Right lobe of liver (tissue), 6 donors: ENCODE results near the gene ZC2HC1C. TPM values are rescaled to one million over a fixed set of nuclear protein-coding genes. Genes with fewer than 3 reads are reported as not detected.

Experiments used
- ATAC-seq, 4 donors: fragments of 200-7000 bp; cut with Tn5 transposase; one replicate each; pipeline ENCODE4 v1.9.1; 2020; ENCODE audit warnings: mild to moderate bottlenecking in 4 of 4, moderate library complexity in 4 of 4
- DNase-seq, 3 donors: peaks; one replicate each; pipeline ENCODE4 v3.0.0-alpha.2; 2020
- H3K27ac ChIP-seq, 3 donors: fragments of 200-600 bp; one replicate each; pipeline ENCODE4 v1.8.0; 2022
- H3K27me3 ChIP-seq, 2 donors: fragments of 200-600 bp; one replicate each; pipeline ENCODE4 v1.8.0; 2022
- H3K36me3 ChIP-seq, 4 donors: fragments of 200-600 bp; sonication (generic) in 1 of 4; one replicate each; pipeline versions ENCODE4 v1.5.1 to v1.8.0; 2017 to 2022; ENCODE audit warnings: control low read depth in 1 of 4
- H3K4me1 ChIP-seq, 4 donors: fragments of 200-600 bp; sonication (generic) in 1 of 4; one replicate each; pipeline versions ENCODE4 v1.5.1 to v1.8.0; 2017 to 2022; ENCODE audit warnings: control low read depth in 1 of 4
- H3K4me3 ChIP-seq, 3 donors: fragments of 200-600 bp; one replicate each; pipeline ENCODE4 v1.8.0; 2022
- H3K9me3 ChIP-seq, 4 donors: fragments of 200-600 bp; sonication (generic) in 1 of 4; one replicate each; pipeline versions ENCODE4 v1.5.1 to v1.8.0; 2017 to 2022; ENCODE audit warnings: control low read depth in 1 of 4
- POLR2A ChIP-seq: fragments of 450-650 bp; IDR thresholded peaks from one replicate; pipeline ENCODE4 v1.6.1; 2017; ENCODE audit warnings: antibody characterized with exemption, mild to moderate bottlenecking
- WGBS: methylation state at CpG from one replicate; pipeline ENCODE4 v1.1.6; 2018; ENCODE audit warnings: low coverage, low lambda C conversion rate; ENCODE audit not compliant: insufficient coverage; ENCODE audit errors: missing lambda C conversion rate; 5-methylcytosine and 5-hydroxymethylcytosine counted together
- intact Hi-C, 2 donors: fragments of 100-400 bp; cut with DNase I; formaldehyde crosslinking; loops; one replicate each; pipeline versions ENCODE4 v1.11.2 to v1.14.1; 2022
- total RNA-seq, 6 experiments: library from RNA; depleted of rRNA in 2 of 6; stranded (reverse); fragments of >200 nt in 2 of 6; fragmentation: NEBNext Ultra II Directional in 3 of 6; extraction: Animal tissue kit (Norgen Biotek cat#: 25700) in 3 of 6; gene quantifications; one replicate each; pipeline versions ENCODE4 v1.1.0 to v1.2.4, GENCODE V29; 2016 to 2023
- TF ChIP-seq, protein P1 (sequence below), 4 donors: fragments of 200-600 bp in 3 of 4; fragments of 450-650 bp in 1 of 4; IDR thresholded peaks; one replicate each; pipeline versions ENCODE4 v1.5.1 to v1.8.0; 2016 to 2022; ENCODE audit warnings: antibody characterized with exemption in 4 of 4, mild to moderate bottlenecking in 2 of 4
- donor health status: DM: no; HTN: yes; CAD: no.
- donor health status: DM: no; HTN: no; CAD: no.
- donor health status: DM: no; HTN: no; CAD: no.
- donor health status: DM: no; HTN: yes; CAD: no.
- donor health status: DM: no; HTN: yes; CAD: no.

ZC2HC1C gene
- total RNA-seq, 6 experiments from 2014 or later: 2.1 to 9.6 (median 3.1) TPM

DNA sequence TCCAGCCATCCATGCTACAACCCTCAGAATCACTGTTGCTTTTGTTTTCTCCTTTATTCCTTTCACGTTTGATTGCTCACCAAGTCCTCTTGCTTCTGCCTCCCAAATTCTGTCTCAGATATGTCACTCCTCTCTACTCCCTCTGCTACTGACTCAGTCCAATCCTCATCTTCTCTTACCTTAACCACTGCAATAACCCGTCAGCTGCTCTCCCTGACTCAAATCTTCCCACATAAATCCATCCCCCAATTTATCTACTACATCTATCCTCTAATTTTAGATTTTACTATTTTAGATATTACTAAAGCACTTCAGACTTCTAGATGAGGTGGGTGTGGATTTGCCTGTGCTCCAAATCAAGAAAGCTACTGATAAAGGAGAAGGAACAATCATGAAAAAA is 43.6 kb upstream of the ZC2HC1C start:
- H3K4me3 ChIP-seq: no peak overlapping the region
- 83% methylated on average over 2 of the region's 2 CpGs for WGBS
- no peaks in the 10 kb centered on the region for H3K9me3 ChIP-seq
- DNase-seq (no peak), ATAC-seq (no peak)
- no peak for TF ChIP-seq POLR2A
- TF ChIP-seq, protein P1, sequence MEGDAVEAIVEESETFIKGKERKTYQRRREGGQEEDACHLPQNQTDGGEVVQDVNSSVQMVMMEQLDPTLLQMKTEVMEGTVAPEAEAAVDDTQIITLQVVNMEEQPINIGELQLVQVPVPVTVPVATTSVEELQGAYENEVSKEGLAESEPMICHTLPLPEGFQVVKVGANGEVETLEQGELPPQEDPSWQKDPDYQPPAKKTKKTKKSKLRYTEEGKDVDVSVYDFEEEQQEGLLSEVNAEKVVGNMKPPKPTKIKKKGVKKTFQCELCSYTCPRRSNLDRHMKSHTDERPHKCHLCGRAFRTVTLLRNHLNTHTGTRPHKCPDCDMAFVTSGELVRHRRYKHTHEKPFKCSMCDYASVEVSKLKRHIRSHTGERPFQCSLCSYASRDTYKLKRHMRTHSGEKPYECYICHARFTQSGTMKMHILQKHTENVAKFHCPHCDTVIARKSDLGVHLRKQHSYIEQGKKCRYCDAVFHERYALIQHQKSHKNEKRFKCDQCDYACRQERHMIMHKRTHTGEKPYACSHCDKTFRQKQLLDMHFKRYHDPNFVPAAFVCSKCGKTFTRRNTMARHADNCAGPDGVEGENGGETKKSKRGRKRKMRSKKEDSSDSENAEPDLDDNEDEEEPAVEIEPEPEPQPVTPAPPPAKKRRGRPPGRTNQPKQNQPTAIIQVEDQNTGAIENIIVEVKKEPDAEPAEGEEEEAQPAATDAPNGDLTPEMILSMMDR (IDR thresholded peaks at IDR 0.05): no peak
- no peaks in the 10 kb centered on the region for H3K4me1 ChIP-seq
- no peak overlapping the region for H3K27ac ChIP-seq
- no peaks in the 10 kb centered on the region for H3K27me3 ChIP-seq
- H3K36me3 ChIP-seq: peaks cover 0 to 21% (median 8%) of the 10 kb centered on the region in 4 donors
- intact Hi-C loops: no loop called here

DNA sequence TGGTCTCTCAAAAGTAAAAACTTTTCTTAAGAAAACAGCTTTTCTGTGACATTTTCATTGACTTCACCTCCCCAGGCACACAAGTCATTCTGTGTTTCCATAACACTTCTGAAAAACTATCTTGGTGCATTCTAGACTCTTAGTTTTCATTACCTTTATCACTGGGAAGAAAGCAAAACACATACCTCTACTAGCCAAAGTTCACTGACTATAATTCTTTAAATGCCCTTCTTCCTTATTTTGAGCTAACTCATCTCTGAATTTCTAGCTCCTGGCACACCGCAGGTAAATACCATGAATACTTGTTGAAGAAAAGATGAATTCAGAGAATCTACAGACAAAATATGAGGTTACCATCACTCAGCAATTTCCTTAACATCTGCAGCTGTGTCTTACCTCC is 39.3 kb upstream of the ZC2HC1C start:
- peaks cover 3 to 35% (median 13%) of the 10 kb centered on the region in 4 donors for H3K36me3 ChIP-seq
- WGBS: 0% methylated on average over 1 of the region's 1 CpG
- DNase-seq (no peak), ATAC-seq (no peak)
- intact Hi-C loops: no loop called here
- H3K27me3 ChIP-seq: no peaks in the 10 kb centered on the region
- H3K9me3 ChIP-seq: no peaks in the 10 kb centered on the region
- no peak overlapping the region for H3K27ac ChIP-seq
- TF ChIP-seq POLR2A: no peak
- TF ChIP-seq, protein P1 (IDR thresholded peaks at IDR 0.05): no peak
- H3K4me1 ChIP-seq: no peaks in the 10 kb centered on the region
- H3K4me3 ChIP-seq: no peak overlapping the region

DNA sequence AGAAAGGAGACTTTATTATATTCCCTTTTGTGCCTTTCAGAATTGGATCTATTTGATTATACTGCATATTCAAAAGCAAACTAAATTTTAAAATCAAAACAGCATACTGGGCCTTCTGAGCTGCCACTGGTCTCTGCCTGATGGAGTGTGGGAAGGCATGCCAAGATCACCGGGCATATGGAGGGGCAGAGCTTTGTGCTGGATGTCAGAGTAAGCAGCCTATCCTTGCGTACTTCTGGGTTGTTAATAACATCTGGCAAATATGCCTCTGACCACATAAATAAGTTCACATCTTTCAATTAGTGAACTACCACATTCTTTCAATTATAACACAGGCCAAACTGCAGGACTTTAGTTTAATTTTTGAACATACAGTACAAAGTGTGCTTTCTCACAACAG is 36.5 kb upstream of the ZC2HC1C start:
- no peak overlapping the region for H3K27ac ChIP-seq
- ATAC-seq (no peak), DNase-seq (no peak)
- intact Hi-C loops: no loop called here
- H3K27me3 ChIP-seq: no peaks in the 10 kb centered on the region
- no peaks in the 10 kb centered on the region for H3K4me1 ChIP-seq
- no peak overlapping the region for H3K4me3 ChIP-seq
- no peaks in the 10 kb centered on the region for H3K9me3 ChIP-seq
- peaks cover 3 to 35% (median 11%) of the 10 kb centered on the region in 4 donors for H3K36me3 ChIP-seq
- TF ChIP-seq, protein P1 (IDR thresholded peaks at IDR 0.05): no peak
- TF ChIP-seq POLR2A: no peak
- WGBS: 86% methylated on average over 2 of the region's 2 CpGs

DNA sequence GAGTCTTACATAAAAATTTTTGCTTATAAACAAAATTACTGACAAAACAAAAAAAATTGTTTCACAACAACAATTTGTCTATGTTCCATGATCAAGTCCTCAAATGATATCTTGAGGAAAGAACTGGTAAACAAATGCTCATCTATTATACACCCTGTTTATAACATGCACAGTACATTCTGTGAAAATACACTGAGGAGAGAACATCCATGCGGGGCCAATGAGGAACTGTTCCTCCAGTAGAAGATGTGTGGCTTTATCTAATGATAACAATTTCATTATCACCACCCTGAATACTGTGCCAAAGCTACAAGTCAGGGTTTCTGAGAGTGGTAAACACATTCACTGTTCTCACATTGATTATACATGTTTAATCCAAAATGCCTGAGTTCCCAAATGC is 28.9 kb upstream of the ZC2HC1C start:
- H3K27ac ChIP-seq: peak overlapping the region in 2 of 3 donors; percentile 60 to 68
- 38% methylated on average over 1 of the region's 1 CpG for WGBS
- H3K4me3 ChIP-seq: no peak overlapping the region
- TF ChIP-seq, protein P1 (IDR thresholded peaks at IDR 0.05): no peak
- TF ChIP-seq POLR2A: no peak
- H3K36me3 ChIP-seq: peaks cover 0 to 6% (median under 1%) of the 10 kb centered on the region in 4 donors
- no peaks in the 10 kb centered on the region for H3K9me3 ChIP-seq
- H3K27me3 ChIP-seq: no peaks in the 10 kb centered on the region
- peak in 1 of 4 donors; percentile 36 for ATAC-seq
- intact Hi-C loops: no loop called here
- DNase-seq: no peak
- H3K4me1 ChIP-seq: peaks cover 0 to 19% (median 6%) of the 10 kb centered on the region in 4 donors

DNA sequence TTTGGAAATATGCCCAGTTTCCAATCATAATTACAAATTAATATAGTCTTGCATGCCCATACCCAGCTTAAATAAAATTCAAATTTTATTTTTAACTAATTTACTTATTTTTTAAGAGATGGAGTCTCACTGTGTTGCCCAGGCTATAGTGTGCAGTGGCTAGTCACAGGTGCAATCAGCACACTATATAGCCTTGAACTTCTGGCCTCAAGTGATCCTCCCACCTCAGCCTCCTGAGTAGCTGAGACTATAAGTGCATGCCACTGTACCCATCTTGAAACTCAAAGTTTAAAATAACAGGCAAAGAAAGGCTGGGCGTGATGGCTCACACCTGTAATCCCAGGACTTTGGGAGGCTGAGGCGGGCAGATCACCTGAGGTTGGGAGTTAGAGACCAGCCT is 28.5 kb upstream of the ZC2HC1C start:
- Histone ChIP-seq H3K36me3 (peaks cover 0 to 6% (median under 1%) of the 10 kb centered on the region in 4 donors), H3K4me3 (no peak overlapping the region), H3K4me1 (peaks cover 0 to 19% (median 6%) of the 10 kb centered on the region in 4 donors), H3K27ac (peak overlapping the region; percentile 60 to 82 (median 68)), H3K9me3 (no peaks in the 10 kb centered on the region), H3K27me3 (no peaks in the 10 kb centered on the region)
- TF ChIP-seq POLR2A: no peak
- intact Hi-C loops: no loop called here
- 89% methylated on average over 2 of the region's 2 CpGs for WGBS
- no peak for DNase-seq
- peak in 2 of 4 donors; percentile 3 to 16 for ATAC-seq
